ENCODE data around the gene MYH13. TPM values are rescaled to one million over a fixed set of nuclear protein-coding genes. Genes with fewer than 3 reads are reported as not detected.

MYH13 gene
- polyA plus RNA-seq, 1 of the 3 experiments (the other 2 are of a cell fraction) = not detected

DNA sequence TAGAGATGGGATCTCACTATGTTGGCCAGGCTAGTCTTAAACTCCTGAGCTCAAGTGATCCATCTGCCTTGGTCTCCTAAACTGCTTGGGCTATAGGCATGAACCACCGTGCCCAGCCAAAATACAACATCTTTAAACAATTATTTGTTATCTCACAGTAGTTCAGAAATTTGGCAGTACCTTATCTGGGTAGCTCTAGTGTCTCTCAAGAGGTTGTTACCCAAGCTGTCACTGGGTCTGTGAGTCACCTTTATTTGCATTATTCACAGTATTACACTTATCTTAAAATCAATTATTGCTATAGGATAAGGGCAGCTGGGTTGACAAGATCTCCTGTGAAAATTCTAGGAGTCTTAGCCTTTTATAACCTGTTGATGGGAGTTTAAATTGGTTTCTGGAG is 110.4 kb downstream of the MYH13 start:
- DNase-seq = no peak

GRCh38 chr17:10261098-10261497 is 111.7 kb downstream of the MYH13 start:
- Histone ChIP-seq H3K4me1 (ENCODE audit: control insufficient read depth in 1 of 2, insufficient read depth in 2 of 2, low read depth in 1 of 2, low read length in 1 of 2) (no peaks in the 10 kb centered on the region), H3K9me3 (no peaks in the 10 kb centered on the region)
- no peak for TF ChIP-seq CHD2 (IDR thresholded peaks at IDR 0.05; ENCODE audit: low read length, partially characterized antibody)
- no peak for TF ChIP-seq GABPA (IDR thresholded peaks at IDR 0.05; ENCODE audit: low read depth)
- no peak for TF ChIP-seq FOXM1 (IDR thresholded peaks at IDR 0.05; ENCODE audit: low read depth)
- no peak for TF ChIP-seq RAD21 (IDR thresholded peaks at IDR 0.05; ENCODE audit: low read length)
- no peak for TF ChIP-seq POLR2AphosphoS5 (IDR thresholded peaks at IDR 0.05; ENCODE audit: low read depth, low read length)
- TF ChIP-seq RXRA (IDR thresholded peaks at IDR 0.05; ENCODE audit: borderline replicate concordance, low read depth) = no peak
- TF ChIP-seq CTCF (IDR thresholded peaks at IDR 0.05) = no peak
- TF ChIP-seq MEF2A (IDR thresholded peaks at IDR 0.05; ENCODE audit: borderline replicate concordance, low read depth) = no peak
- TF ChIP-seq EP300 (IDR thresholded peaks at IDR 0.05; ENCODE audit: borderline replicate concordance in 1 of 2, low read depth in 1 of 2, low read length in 1 of 2) = no peak
- TF ChIP-seq FOSL2 (IDR thresholded peaks at IDR 0.05; ENCODE audit: borderline replicate concordance, low read depth) = no peak
- no peak for TF ChIP-seq USF2 (IDR thresholded peaks at IDR 0.05; ENCODE audit: borderline replicate concordance, low read depth, low read length)
- no peak for TF ChIP-seq SMC3 (IDR thresholded peaks at IDR 0.05; ENCODE audit: low read depth, low read length)
- TF ChIP-seq MXI1 (IDR thresholded peaks at IDR 0.05; ENCODE audit: low read depth, low read length) = no peak
- TF ChIP-seq ELF1 (IDR thresholded peaks at IDR 0.05) = no peak
- no peak for TF ChIP-seq TCF12 (IDR thresholded peaks at IDR 0.05)
- TF ChIP-seq NFIC (IDR thresholded peaks at IDR 0.05; ENCODE audit: borderline replicate concordance) = no peak
- no peak for TF ChIP-seq REST (IDR thresholded peaks at IDR 0.05; ENCODE audit: low read depth, low read length)
- TF ChIP-seq, protein P1, sequence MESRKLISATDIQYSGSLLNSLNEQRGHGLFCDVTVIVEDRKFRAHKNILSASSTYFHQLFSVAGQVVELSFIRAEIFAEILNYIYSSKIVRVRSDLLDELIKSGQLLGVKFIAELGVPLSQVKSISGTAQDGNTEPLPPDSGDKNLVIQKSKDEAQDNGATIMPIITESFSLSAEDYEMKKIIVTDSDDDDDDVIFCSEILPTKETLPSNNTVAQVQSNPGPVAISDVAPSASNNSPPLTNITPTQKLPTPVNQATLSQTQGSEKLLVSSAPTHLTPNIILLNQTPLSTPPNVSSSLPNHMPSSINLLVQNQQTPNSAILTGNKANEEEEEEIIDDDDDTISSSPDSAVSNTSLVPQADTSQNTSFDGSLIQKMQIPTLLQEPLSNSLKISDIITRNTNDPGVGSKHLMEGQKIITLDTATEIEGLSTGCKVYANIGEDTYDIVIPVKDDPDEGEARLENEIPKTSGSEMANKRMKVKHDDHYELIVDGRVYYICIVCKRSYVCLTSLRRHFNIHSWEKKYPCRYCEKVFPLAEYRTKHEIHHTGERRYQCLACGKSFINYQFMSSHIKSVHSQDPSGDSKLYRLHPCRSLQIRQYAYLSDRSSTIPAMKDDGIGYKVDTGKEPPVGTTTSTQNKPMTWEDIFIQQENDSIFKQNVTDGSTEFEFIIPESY (IDR thresholded peaks at IDR 0.05; ENCODE audit: borderline replicate concordance, low read depth) = no peak

More for the DNA sequence above, 110.4 kb downstream of the MYH13 start:
- Histone ChIP-seq H3K27me3 (ENCODE audit: insufficient read depth) (no peaks in the 10 kb centered on the region), H2AFZ (ENCODE audit: low read depth) (no peak overlapping the region), H4K20me1 (ENCODE audit: insufficient read depth) (no peaks in the 10 kb centered on the region), H3K4me2 (no peak overlapping the region), H3K79me2 (ENCODE audit: insufficient read depth) (no peaks in the 10 kb centered on the region), H3K9me3 (no peaks in the 10 kb centered on the region), H3F3A (replicated peaks; ENCODE audit: insufficient read depth) (no peaks in the 10 kb centered on the region), H3K9me2 (no peaks in the 10 kb centered on the region), H3K4me1 (ENCODE audit: control insufficient read depth in 1 of 2, insufficient read depth in 2 of 2, low read depth in 1 of 2, low read length in 1 of 2) (no peaks in the 10 kb centered on the region), H3K4me3 (ENCODE audit: low read depth in 2 of 2, low read length in 1 of 2) (no peak overlapping the region), H3K27ac (ENCODE audit: low read depth in 2 of 2, low read length in 1 of 2) (no peak overlapping the region), H3K36me3 (replicated peaks in 1 of 2; ENCODE audit: control insufficient read depth in 1 of 2, insufficient read depth in 2 of 2, low read length in 1 of 2) (no peaks in the 10 kb centered on the region), H3K9ac (no peak overlapping the region)
- TF ChIP-seq SIN3A (IDR thresholded peaks at IDR 0.05; ENCODE audit: borderline replicate concordance, low read depth, low read length) = no peak
- no peak for TF ChIP-seq CHD2 (IDR thresholded peaks at IDR 0.05; ENCODE audit: low read length, partially characterized antibody)
- no peak for TF ChIP-seq RXRA (IDR thresholded peaks at IDR 0.05; ENCODE audit: borderline replicate concordance, low read depth)
- no peak for TF ChIP-seq RAD21 (IDR thresholded peaks at IDR 0.05; ENCODE audit: low read length)
- no peak for TF ChIP-seq NRF1 (IDR thresholded peaks at IDR 0.05; ENCODE audit: low read depth, low read length)
- no peak for TF ChIP-seq RFX5 (IDR thresholded peaks at IDR 0.05; ENCODE audit: low read length)
- no peak for TF ChIP-seq RCOR1 (IDR thresholded peaks at IDR 0.05; ENCODE audit: low read length)
- TF ChIP-seq POLR2AphosphoS5 (IDR thresholded peaks at IDR 0.05; ENCODE audit: low read depth, low read length) = no peak
- TF ChIP-seq TCF12 (IDR thresholded peaks at IDR 0.05) = no peak
- no peak for TF ChIP-seq NFIC (IDR thresholded peaks at IDR 0.05; ENCODE audit: borderline replicate concordance)
- TF ChIP-seq FOSL2 (IDR thresholded peaks at IDR 0.05; ENCODE audit: borderline replicate concordance, low read depth) = no peak
- 0% methylated on average over 1 of the region's 1 CpG for WGBS (ENCODE audit: low lambda C conversion rate)
- ChIA-PET POLR2A (no interaction called here), CTCF (no interaction called here)

More at GRCh38 chr17:10261098-10261497, 111.7 kb downstream of the MYH13 start:
- no peaks in the 10 kb centered on the region for H3K36me3 ChIP-seq (replicated peaks in 1 of 2; ENCODE audit: control insufficient read depth in 1 of 2, insufficient read depth in 2 of 2, low read length in 1 of 2)
- ChIA-PET POLR2A (no interaction called here), CTCF (no interaction called here)
- no peak overlapping the region for H2AFZ ChIP-seq (ENCODE audit: low read depth)
- H3K9me2 ChIP-seq = no peaks in the 10 kb centered on the region
- DNase-seq = no peak
- no peaks in the 10 kb centered on the region for H3F3A ChIP-seq (replicated peaks; ENCODE audit: insufficient read depth)
- 4% methylated on average over 3 of the region's 3 CpGs for WGBS (ENCODE audit: low lambda C conversion rate)
- no peaks in the 10 kb centered on the region for H4K20me1 ChIP-seq (ENCODE audit: insufficient read depth)
- no peak overlapping the region for H3K4me2 ChIP-seq
- no peak overlapping the region for H3K9ac ChIP-seq
- no peaks in the 10 kb centered on the region for H3K27me3 ChIP-seq (ENCODE audit: insufficient read depth)
- no peak overlapping the region for H3K4me3 ChIP-seq (ENCODE audit: low read depth in 2 of 2, low read length in 1 of 2)
- H3K27ac ChIP-seq (ENCODE audit: low read depth in 2 of 2, low read length in 1 of 2) = no peak overlapping the region
- H3K79me2 ChIP-seq (ENCODE audit: insufficient read depth) = no peaks in the 10 kb centered on the region

Data from SK-N-SH (cell line).